HepG2 (cell line): ENCODE measurements around the gene GALNT18. TPM values are rescaled to one million over a fixed set of nuclear protein-coding genes. Genes with fewer than 3 reads are reported as not detected.

Experiments used
- ATAC-seq: fragments of 200-7000 bp; cut with Tn5 transposase; 3 replicates; pipeline ENCODE4 v1.9.1; 2020; ENCODE audit warnings: mild to moderate bottlenecking, moderate library complexity
- BruUV-seq: library from RNA; stranded (reverse); fragments of 400-500 nt; replicated peaks from 2 replicates; lab custom pipeline; 2021; lab: Mats Ljungman, UMichigan
- CTCF ChIA-PET: fragments of 300-600 bp; formaldehyde crosslinking; extraction: SDS; loops from one replicate; lab custom pipeline; 2021; ENCODE audit warnings: low total read pairs, inconsistent platforms, low intra/inter-chr PET ratio; lab: Yijun Ruan, JAX
- POLR2A ChIA-PET: fragments of 350-600 bp; sonication (Branson Sonifier 250); formaldehyde crosslinking; loops from one replicate; lab custom pipeline; 2020; ENCODE audit warnings: antibody characterized with exemption, inconsistent platforms; lab: Yijun Ruan, JAX
- DNase-seq: peaks from one replicate; pipeline ENCODE4 v3.0.0-alpha.2; 2015; ENCODE audit warnings: low spot score
- FAIRE-seq: peaks from 3 replicates; lab custom pipeline; 2011; peaks lifted over from hg19 to GRCh38; lab: Jason Lieb, UNC
- H2AFZ ChIP-seq: one replicate; pipeline ENCODE4 v1.6.1; 2011; ENCODE audit warnings: low read length, inconsistent platforms
- H3K27ac ChIP-seq: fragments of 300-600 bp; 3 replicates; pipeline ENCODE4 v1.8.0; 2011; ENCODE audit warnings: mixed run types, mild to moderate bottlenecking, mixed read lengths, low read length, inconsistent platforms; ENCODE audit not compliant: insufficient read depth; ENCODE audit errors: extremely low read length
- H3K27me3 ChIP-seq, 2 experiments: fragments of 200-600 bp in 1 of 2; 2 replicates in 1 of 2; 3 replicates in 1 of 2; pipeline versions ENCODE4 v1.6.0 to v1.8.0; 2011; ENCODE audit warnings: low read length in 2 of 2, mild to moderate bottlenecking in 2 of 2, moderate library complexity in 2 of 2, inconsistent platforms in 1 of 2; ENCODE audit not compliant: insufficient read depth in 2 of 2, control insufficient read depth in 1 of 2
- H3K36me3 ChIP-seq, 2 experiments: fragments of 200-600 bp in 1 of 2; replicated peaks in 1 of 2; 2 replicates in 1 of 2; 3 replicates in 1 of 2; pipeline versions ENCODE4 v1.5.1 to v1.8.0; 2011; ENCODE audit warnings: low read length in 2 of 2, inconsistent platforms in 1 of 2; ENCODE audit not compliant: insufficient read depth in 2 of 2, control insufficient read depth in 1 of 2
- H3K4me1 ChIP-seq: 2 replicates; pipeline ENCODE4 v1.5.1; 2012; ENCODE audit warnings: low read length, inconsistent platforms; ENCODE audit not compliant: insufficient read depth
- H3K4me2 ChIP-seq: 2 replicates; pipeline ENCODE4 v1.6.0; 2011; ENCODE audit warnings: low read depth, low read length, inconsistent platforms
- H3K4me3 ChIP-seq, 3 experiments: fragments of 200-600 bp in 1 of 3; sonication (generic), shearing (Covaris generic) in 1 of 3; replicated peaks in 1 of 3; 2 replicates each; pipeline ENCODE4 v1.5.1; 2011 to 2016; ENCODE audit warnings: low read length in 3 of 3, inconsistent platforms in 2 of 3, low read depth in 2 of 3, mild to moderate bottlenecking in 2 of 3, control low read depth in 1 of 3, mixed read lengths in 1 of 3; ENCODE audit not compliant: insufficient read depth in 1 of 3
- H3K79me2 ChIP-seq: one replicate; pipeline ENCODE4 v1.6.1; 2011; ENCODE audit warnings: low read length, inconsistent platforms; ENCODE audit not compliant: insufficient read depth
- H3K9ac ChIP-seq: 2 replicates; pipeline ENCODE4 v1.6.0; 2011; ENCODE audit warnings: mild to moderate bottlenecking, low read depth, low read length, inconsistent platforms; ENCODE audit not compliant: insufficient read depth
- H3K9me3 ChIP-seq: 2 replicates; pipeline ENCODE4 v1.5.1; 2012; ENCODE audit warnings: mild to moderate bottlenecking, low read length
- H4K20me1 ChIP-seq: 2 replicates; pipeline ENCODE4 v1.6.0; 2011; ENCODE audit warnings: inconsistent platforms, mild to moderate bottlenecking, low read length, moderate library complexity; ENCODE audit not compliant: insufficient read depth
- EHMT2 ChIP-seq: fragments of 200-600 bp; sonication (generic); IDR thresholded peaks from 2 replicates; pipeline ENCODE4 v1.7.0; 2017; ENCODE audit warnings: antibody characterized with exemption, low read depth, low read length, borderline replicate concordance
- FOXC1 ChIP-seq: sonication (generic); formaldehyde crosslinking; IDR thresholded peaks from 2 replicates; pipeline ENCODE4 v1.8.0; 2022; ENCODE audit warnings: mild to moderate bottlenecking, missing genetic modification reagents, borderline replicate concordance
- KLF16 ChIP-seq, 2 experiments: sonication (generic) in 1 of 2; formaldehyde crosslinking in 1 of 2; IDR thresholded peaks; 2 replicates each; pipeline versions ENCODE4 v1.6.1 to v1.8.0; 2016 to 2023; ENCODE audit warnings: missing genetic modification reagents in 2 of 2, missing compliant biosample characterization in 1 of 2
- MIER2 ChIP-seq: IDR thresholded peaks from 2 replicates; pipeline ENCODE4 v1.6.1; 2016; ENCODE audit warnings: missing biosample characterization, missing genetic modification reagents
- MYNN ChIP-seq: sonication (generic); formaldehyde crosslinking; IDR thresholded peaks from 2 replicates; pipeline ENCODE4 v1.4.0; 2020; ENCODE audit warnings: mild to moderate bottlenecking, low read depth, missing genetic modification reagents
- NCOA5 ChIP-seq: sonication (generic); formaldehyde crosslinking; IDR thresholded peaks from 2 replicates; pipeline ENCODE4 v1.4.0; 2020; ENCODE audit warnings: missing genetic modification reagents
- SALL1 ChIP-seq: sonication (generic); formaldehyde crosslinking; IDR thresholded peaks from 2 replicates; pipeline ENCODE4 v1.8.0; 2022; ENCODE audit warnings: mild to moderate bottlenecking, missing genetic modification reagents
- SIX4 ChIP-seq: sonication (generic); formaldehyde crosslinking; IDR thresholded peaks from 2 replicates; pipeline ENCODE4 v1.4.0; 2020; ENCODE audit warnings: missing genetic modification reagents
- SNAI1 ChIP-seq: sonication (generic); formaldehyde crosslinking; IDR thresholded peaks from 2 replicates; pipeline ENCODE4 v1.5.0; 2020; ENCODE audit warnings: mild to moderate bottlenecking, missing genetic modification reagents, borderline replicate concordance
- ZBTB3 ChIP-seq: sonication (generic); formaldehyde crosslinking; IDR thresholded peaks from 2 replicates; pipeline ENCODE4 v1.4.0; 2020; ENCODE audit warnings: low read depth, mild to moderate bottlenecking, moderate library complexity, missing genetic modification reagents, borderline replicate concordance
- ZNF253 ChIP-seq: sonication (generic); formaldehyde crosslinking; IDR thresholded peaks from 2 replicates; pipeline ENCODE4 v1.8.0; 2022; ENCODE audit warnings: mild to moderate bottlenecking, missing genetic modification reagents, borderline replicate concordance
- ZNF292 ChIP-seq: sonication (generic); formaldehyde crosslinking; IDR thresholded peaks from 2 replicates; pipeline ENCODE4 v1.8.1; 2022; ENCODE audit warnings: mild to moderate bottlenecking, low read depth, missing genetic modification reagents, borderline replicate concordance
- ZNF331 ChIP-seq: sonication (generic); formaldehyde crosslinking; IDR thresholded peaks from 2 replicates; pipeline ENCODE4 v1.4.0; 2020; ENCODE audit warnings: missing genetic modification reagents
- ZNF567 ChIP-seq: sonication (generic); formaldehyde crosslinking; IDR thresholded peaks from 2 replicates; pipeline ENCODE4 v1.8.1; 2023; ENCODE audit warnings: mild to moderate bottlenecking, missing genetic modification reagents, borderline replicate concordance
- ZNF83 ChIP-seq: sonication (generic); formaldehyde crosslinking; IDR thresholded peaks from 2 replicates; pipeline ENCODE4 v1.4.0; 2020; ENCODE audit warnings: missing genetic modification reagents, mild to moderate bottlenecking, borderline replicate concordance
- WGBS: methylation state at CpG from one replicate; pipeline ENCODE4 v1.1.6; 2017; ENCODE audit warnings: low lambda C conversion rate; 5-methylcytosine and 5-hydroxymethylcytosine counted together
- in situ Hi-C: cut with HindIII; loops from 2 replicates; pipeline ENCODE4 v1.10.0; 2017; ENCODE audit warnings: low pct_unique_long_range_greater_than_20kb; ENCODE audit not compliant: extremely low pct_ligation_motif_present
- intact Hi-C: fragments of 100-400 bp; cut with micrococcal nuclease; formaldehyde crosslinking; loops from one replicate; pipeline ENCODE4 v1.10.0; 2022; ENCODE audit not compliant: unreplicated experiment
- polyA plus RNA-seq, 8 experiments: library from polyadenylated mRNA; depleted of rRNA in 3 of 8; stranded (reverse) in 7 of 8; unstranded in 1 of 8; fragments of >200 nt; fragmentation: Illumina TruSeq in 4 of 8; extraction: Trizol in 4 of 8; gene quantifications; 2 replicates each; pipeline versions ENCODE4 v1.2.1 to v1.2.3, GENCODE V29; 2011 to 2016; ENCODE audit warnings: low read depth in 4 of 8, missing spikeins in 1 of 8, mixed read lengths in 1 of 8; ENCODE audit not compliant: insufficient read depth in 1 of 8
- total RNA-seq, 5 experiments: library from RNA; depleted of rRNA; stranded (reverse); fragments of >200 nt; fragmentation: Illumina TruSeq; extraction: Trizol; gene quantifications; 2 replicates each; pipeline ENCODE4 v1.2.3, GENCODE V29; 2016; ENCODE audit warnings: low read depth in 1 of 5
- TF ChIP-seq, protein P1 (sequence below): sonication (generic); formaldehyde crosslinking; IDR thresholded peaks from 2 replicates; pipeline ENCODE4 v1.5.0; 2020; ENCODE audit warnings: missing genetic modification reagents
- TF ChIP-seq, protein P2 (sequence below): sonication (generic); formaldehyde crosslinking; IDR thresholded peaks from 2 replicates; pipeline ENCODE4 v1.5.0; 2020; ENCODE audit warnings: missing genetic modification reagents
- TF ChIP-seq, protein P3 (sequence below): IDR thresholded peaks from 2 replicates; pipeline ENCODE4 v1.6.1; 2016

The GALNT18 gene
- total and polyA plus RNA-seq, 2 of the 13 experiments (the other 11 are each of a cell fraction or from before 2014, with no cell fraction given), result 0.11 TPM; not detected in 1

GRCh38 chr11:11262171-11262920, 359.5 kb downstream of the GALNT18 start (continued):
- TF ChIP-seq, protein P1, sequence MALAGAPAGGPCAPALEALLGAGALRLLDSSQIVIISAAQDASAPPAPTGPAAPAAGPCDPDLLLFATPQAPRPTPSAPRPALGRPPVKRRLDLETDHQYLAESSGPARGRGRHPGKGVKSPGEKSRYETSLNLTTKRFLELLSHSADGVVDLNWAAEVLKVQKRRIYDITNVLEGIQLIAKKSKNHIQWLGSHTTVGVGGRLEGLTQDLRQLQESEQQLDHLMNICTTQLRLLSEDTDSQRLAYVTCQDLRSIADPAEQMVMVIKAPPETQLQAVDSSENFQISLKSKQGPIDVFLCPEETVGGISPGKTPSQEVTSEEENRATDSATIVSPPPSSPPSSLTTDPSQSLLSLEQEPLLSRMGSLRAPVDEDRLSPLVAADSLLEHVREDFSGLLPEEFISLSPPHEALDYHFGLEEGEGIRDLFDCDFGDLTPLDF, result no peak
- TF ChIP-seq SIX4 (no peak), ZNF331 (CRISPR knock-in tag) (no peak), KLF16 (CRISPR knock-in tag; IDR thresholded peaks at IDR 0.05) (no peak)
- TF ChIP-seq, protein P2, sequence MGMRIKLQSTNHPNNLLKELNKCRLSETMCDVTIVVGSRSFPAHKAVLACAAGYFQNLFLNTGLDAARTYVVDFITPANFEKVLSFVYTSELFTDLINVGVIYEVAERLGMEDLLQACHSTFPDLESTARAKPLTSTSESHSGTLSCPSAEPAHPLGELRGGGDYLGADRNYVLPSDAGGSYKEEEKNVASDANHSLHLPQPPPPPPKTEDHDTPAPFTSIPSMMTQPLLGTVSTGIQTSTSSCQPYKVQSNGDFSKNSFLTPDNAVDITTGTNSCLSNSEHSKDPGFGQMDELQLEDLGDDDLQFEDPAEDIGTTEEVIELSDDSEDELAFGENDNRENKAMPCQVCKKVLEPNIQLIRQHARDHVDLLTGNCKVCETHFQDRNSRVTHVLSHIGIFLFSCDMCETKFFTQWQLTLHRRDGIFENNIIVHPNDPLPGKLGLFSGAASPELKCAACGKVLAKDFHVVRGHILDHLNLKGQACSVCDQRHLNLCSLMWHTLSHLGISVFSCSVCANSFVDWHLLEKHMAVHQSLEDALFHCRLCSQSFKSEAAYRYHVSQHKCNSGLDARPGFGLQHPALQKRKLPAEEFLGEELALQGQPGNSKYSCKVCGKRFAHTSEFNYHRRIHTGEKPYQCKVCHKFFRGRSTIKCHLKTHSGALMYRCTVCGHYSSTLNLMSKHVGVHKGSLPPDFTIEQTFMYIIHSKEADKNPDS (CRISPR knock-in tag), result no peak
- TF ChIP-seq, all 625 proteins: peak for 0

- no peak overlapping the region for H3K27ac ChIP-seq
- ATAC-seq, result no peak
- DNase-seq, result no peak
- H4K20me1 ChIP-seq, result no peaks in the 10 kb centered on the region
- FAIRE-seq, result no peak
- no peak overlapping the region for H3K9ac ChIP-seq
- ChIA-PET CTCF (no interaction called here), POLR2A (no interaction called here)
- intact Hi-C loops, result no loop called here
- no peaks in the 10 kb centered on the region for H3K36me3 ChIP-seq
- no TSS peak for BruUV-seq
- no peaks in the 10 kb centered on the region; a peak in 1 of 5 replicates for H3K27me3 ChIP-seq
- H3K4me2 ChIP-seq, result no peak overlapping the region
- no peaks in the 10 kb centered on the region for H3K4me1 ChIP-seq
- no peaks in the 10 kb centered on the region for H3K79me2 ChIP-seq
- in situ Hi-C loops, result loop anchor here (10.0 kb wide), 1 partner anchor 237 kb away; no protein-coding TSS in a partner anchor
- H2AFZ ChIP-seq, result no peak overlapping the region
- 16% methylated on average over 5 of the region's 5 CpGs for WGBS
- H3K4me3 ChIP-seq, result no peak overlapping the region
- TF ChIP-seq NCOA5 (CRISPR knock-in tag) (no peak), ZNF83 (CRISPR knock-in tag) (no peak), ZNF253 (CRISPR knock-in tag) (no peak), MIER2 (CRISPR knock-in tag) (no peak), ZNF567 (CRISPR knock-in tag) (no peak), MYNN (no peak), EHMT2 (no peak), ZBTB3 (CRISPR knock-in tag) (no peak), ZNF292 (CRISPR knock-in tag) (no peak), FOXC1 (no peak), SNAI1 (CRISPR knock-in tag) (no peak), SALL1 (CRISPR knock-in tag) (no peak)
- TF ChIP-seq, protein P3, sequence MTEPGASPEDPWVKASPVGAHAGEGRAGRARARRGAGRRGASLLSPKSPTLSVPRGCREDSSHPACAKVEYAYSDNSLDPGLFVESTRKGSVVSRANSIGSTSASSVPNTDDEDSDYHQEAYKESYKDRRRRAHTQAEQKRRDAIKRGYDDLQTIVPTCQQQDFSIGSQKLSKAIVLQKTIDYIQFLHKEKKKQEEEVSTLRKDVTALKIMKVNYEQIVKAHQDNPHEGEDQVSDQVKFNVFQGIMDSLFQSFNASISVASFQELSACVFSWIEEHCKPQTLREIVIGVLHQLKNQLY (CRISPR knock-in tag), result no peak
- H3K9me3 ChIP-seq, result no peaks in the 10 kb centered on the region
Observed at GRCh38 chr11:11261629-11262028, 360.2 kb downstream of the GALNT18 start.
